Hepatocyte (in vitro differentiated cells): ENCODE data around the gene DUS2.
A peak's percentile ranks its signal among the peaks of the same experiment; 100 is the strongest.

Experiments used
- CTCF ChIP-seq: fragments of 200-600 bp; sonication (generic); IDR thresholded peaks from 2 replicates; pipeline ENCODE4 v1.5.1; 2016; ENCODE audit warnings: antibody characterized with exemption, mild to moderate bottlenecking; ENCODE audit not compliant: poor library complexity
- EZH2 ChIP-seq: fragments of 200-600 bp; sonication (generic); IDR thresholded peaks from 2 replicates; pipeline ENCODE4 v1.6.1; 2016; ENCODE audit warnings: antibody characterized with exemption, mild to moderate bottlenecking, borderline replicate concordance
- EZH2phosphoT487 ChIP-seq: fragments of 200-600 bp; sonication (generic); IDR thresholded peaks from one replicate; pipeline ENCODE4 v1.6.1; 2018; ENCODE audit warnings: antibody characterized with exemption, mild to moderate bottlenecking, low read depth, moderate library complexity; ENCODE audit not compliant: unreplicated experiment, severe bottlenecking

GRCh38 chr16:68116256-68116867 is 93.3 kb downstream of the DUS2 start:
- TF ChIP-seq CTCF (peak; percentile 49), EZH2 (no peak), EZH2phosphoT487 (no peak)
